Stimulated activated CD8-positive, alpha-beta memory T cell treated with anti-CD3 and anti-CD28 coated beads, Interleukin-7, amount 100 ng/mL, for 4 hours (primary cell): ENCODE data around the gene MYO1B.

Source experiments
- DNase-seq, 2 donors: peaks; one replicate each; pipeline ENCODE4 v3.0.0-alpha.2; 2020; ENCODE audit warnings: low read depth in 2 of 2

The MYO1B gene

GRCh38 chr2:191245046-191245868 is at the start of gene MYO1B:
TSS of gene MYO1B (plus strand) at chr2:191245404. CDS start at chr2:191276896, 31,492 bp downstream.
- DNase-seq: peak in 1 of 2 donors; percentile 57

GRCh38 chr2:191197096-191197495 is 48.1 kb upstream of the MYO1B start:
- DNase-seq: no peak

GRCh38 chr2:191198271-191198670 is 46.9 kb upstream of the MYO1B start:
- no peak for DNase-seq

- no peak for DNase-seq
Measured at GRCh38 chr2:191199929-191200512, 45.2 kb upstream of the MYO1B start.

- no peak for DNase-seq
Measured at GRCh38 chr2:191200910-191201309, 44.3 kb upstream of the MYO1B start.

GRCh38 chr2:191202209-191202721 is 42.9 kb upstream of the MYO1B start:
- no peak for DNase-seq

- DNase-seq: peak in 1 of 2 donors; percentile 12
Measured at GRCh38 chr2:191202881-191203397, 42.3 kb upstream of the MYO1B start.

- DNase-seq: no peak
Measured at GRCh38 chr2:191204433-191204832, 40.8 kb upstream of the MYO1B start.

- peak; percentile 28 to 46 for DNase-seq
Measured at GRCh38 chr2:191206613-191207471, 38.4 kb upstream of the MYO1B start.

GRCh38 chr2:191209340-191209739 is 35.9 kb upstream of the MYO1B start:
- DNase-seq: no peak

- no peak for DNase-seq
Measured at GRCh38 chr2:191212119-191212518, 33.1 kb upstream of the MYO1B start.

- DNase-seq: no peak
Measured at GRCh38 chr2:191213333-191213732, 31.9 kb upstream of the MYO1B start.

- no peak for DNase-seq
Measured at GRCh38 chr2:191215230-191215629, 30.0 kb upstream of the MYO1B start.

GRCh38 chr2:191215666-191216065 is 29.5 kb upstream of the MYO1B start:
- DNase-seq: no peak

GRCh38 chr2:191217580-191217979 is 27.6 kb upstream of the MYO1B start:
- no peak for DNase-seq

- peak; percentile 7 to 26 for DNase-seq
Measured at GRCh38 chr2:191218292-191218898, 26.8 kb upstream of the MYO1B start.

- DNase-seq: no peak
Measured at GRCh38 chr2:191220671-191221070, 24.5 kb upstream of the MYO1B start.

- DNase-seq: no peak
Measured at GRCh38 chr2:191221666-191222065, 23.5 kb upstream of the MYO1B start.

- DNase-seq: no peak
Measured at GRCh38 chr2:191222507-191222906, 22.7 kb upstream of the MYO1B start.

GRCh38 chr2:191222952-191223351 is 22.3 kb upstream of the MYO1B start:
- no peak for DNase-seq

- no peak for DNase-seq
Measured at GRCh38 chr2:191225126-191225525, 20.1 kb upstream of the MYO1B start.
